NT2/D1 (cell line): ENCODE results near the gene KCTD16.

Experiments used
- DNase-seq: peaks from one replicate; pipeline ENCODE4 v3.0.0-alpha.2; 2011; ENCODE audit warnings: low read depth, low spot score
- H3K27me3 ChIP-seq: 2 replicates; pipeline ENCODE4 v1.6.0; 2011; ENCODE audit warnings: mild to moderate bottlenecking; ENCODE audit not compliant: insufficient read length, insufficient read depth
- H3K36me3 ChIP-seq: 2 replicates; pipeline ENCODE4 v1.6.1; 2011; ENCODE audit warnings: mild to moderate bottlenecking, low read length, mixed read lengths; ENCODE audit not compliant: insufficient read depth, insufficient read length
- H3K4me1 ChIP-seq: 2 replicates; pipeline ENCODE4 v1.5.1; 2011; ENCODE audit not compliant: insufficient read depth, insufficient read length
- H3K4me3 ChIP-seq: 2 replicates; pipeline ENCODE4 v1.5.1; 2011; ENCODE audit warnings: low read depth; ENCODE audit not compliant: insufficient read length
- H3K9ac ChIP-seq: 2 replicates; pipeline ENCODE4 v1.6.0; 2011; ENCODE audit warnings: low read depth; ENCODE audit not compliant: insufficient read length
- H3K9me3 ChIP-seq: 2 replicates; pipeline ENCODE4 v1.5.1; 2011; ENCODE audit warnings: mild to moderate bottlenecking, low read length; ENCODE audit not compliant: insufficient read depth
- SUZ12 ChIP-seq: IDR thresholded peaks from 2 replicates; pipeline ENCODE4 v1.6.1; 2011; ENCODE audit not compliant: insufficient read length, insufficient read depth; ENCODE audit errors: extremely low read depth
- YY1 ChIP-seq: IDR thresholded peaks from 2 replicates; pipeline ENCODE4 v1.6.1; 2011; ENCODE audit not compliant: insufficient read length, insufficient read depth
- ZNF274 ChIP-seq: IDR thresholded peaks from 2 replicates; pipeline ENCODE4 v1.6.1; 2011; ENCODE audit warnings: mild to moderate bottlenecking, low read depth, low read length

KCTD16 gene

GRCh38 chr5:144248015-144248414 is 77.3 kb downstream of the KCTD16 start:
- no peaks in the 10 kb centered on the region for H3K9me3 ChIP-seq
- H3K36me3 ChIP-seq, result no peaks in the 10 kb centered on the region
- no peak overlapping the region for H3K4me3 ChIP-seq
- DNase-seq, result no peak
- no peaks in the 10 kb centered on the region for H3K27me3 ChIP-seq
- H3K9ac ChIP-seq, result no peak overlapping the region
- TF ChIP-seq ZNF274 (no peak), YY1 (no peak), SUZ12 (no peak)
- peaks cover 2% of the 10 kb centered on the region for H3K4me1 ChIP-seq

- H3K27me3 ChIP-seq, result no peaks in the 10 kb centered on the region
- H3K9me3 ChIP-seq, result no peaks in the 10 kb centered on the region
- peaks cover 2% of the 10 kb centered on the region for H3K4me1 ChIP-seq
- no peak overlapping the region for H3K4me3 ChIP-seq
- TF ChIP-seq ZNF274, result no peak
- TF ChIP-seq YY1, result no peak
- TF ChIP-seq SUZ12, result no peak
- H3K36me3 ChIP-seq, result no peaks in the 10 kb centered on the region
- H3K9ac ChIP-seq, result no peak overlapping the region
- DNase-seq, result no peak
Observed at GRCh38 chr5:144249755-144250464, 79.2 kb downstream of the KCTD16 start.

- H3K36me3 ChIP-seq, result no peaks in the 10 kb centered on the region
- peaks cover 2% of the 10 kb centered on the region for H3K4me1 ChIP-seq
- no peaks in the 10 kb centered on the region for H3K9me3 ChIP-seq
- H3K9ac ChIP-seq, result no peak overlapping the region
- TF ChIP-seq YY1, result no peak
- TF ChIP-seq ZNF274, result no peak
- no peaks in the 10 kb centered on the region for H3K27me3 ChIP-seq
- no peak for DNase-seq
- H3K4me3 ChIP-seq, result no peak overlapping the region
Observed at GRCh38 chr5:144254552-144254951, 83.9 kb downstream of the KCTD16 start.

DNA sequence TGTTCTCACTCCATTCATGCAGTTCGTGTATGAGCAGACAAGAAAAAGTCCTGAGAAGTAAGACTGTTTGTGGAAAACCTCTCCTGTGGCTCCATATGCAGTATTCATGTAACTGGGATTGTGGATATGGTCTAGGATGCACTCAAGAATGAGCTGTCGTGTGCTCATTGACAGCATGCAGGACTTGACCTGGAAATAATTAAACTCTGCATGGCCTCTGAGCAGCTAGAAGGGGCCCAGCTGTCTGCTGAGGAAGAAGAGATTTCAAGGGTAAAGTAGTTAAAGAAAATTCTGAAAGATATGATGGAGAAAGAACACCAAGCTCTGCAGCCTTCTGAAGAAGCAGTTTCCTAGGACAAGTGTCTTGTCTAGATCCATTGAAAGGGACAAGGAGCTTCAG is 89.4 kb downstream of the KCTD16 start:
- no peak for DNase-seq
- Histone ChIP-seq H3K9ac (no peak overlapping the region), H3K36me3 (no peaks in the 10 kb centered on the region), H3K9me3 (no peaks in the 10 kb centered on the region), H3K4me3 (no peak overlapping the region), H3K27me3 (no peaks in the 10 kb centered on the region), H3K4me1 (no peaks in the 10 kb centered on the region)
- TF ChIP-seq ZNF274 (no peak), SUZ12 (no peak), YY1 (no peak)

DNA sequence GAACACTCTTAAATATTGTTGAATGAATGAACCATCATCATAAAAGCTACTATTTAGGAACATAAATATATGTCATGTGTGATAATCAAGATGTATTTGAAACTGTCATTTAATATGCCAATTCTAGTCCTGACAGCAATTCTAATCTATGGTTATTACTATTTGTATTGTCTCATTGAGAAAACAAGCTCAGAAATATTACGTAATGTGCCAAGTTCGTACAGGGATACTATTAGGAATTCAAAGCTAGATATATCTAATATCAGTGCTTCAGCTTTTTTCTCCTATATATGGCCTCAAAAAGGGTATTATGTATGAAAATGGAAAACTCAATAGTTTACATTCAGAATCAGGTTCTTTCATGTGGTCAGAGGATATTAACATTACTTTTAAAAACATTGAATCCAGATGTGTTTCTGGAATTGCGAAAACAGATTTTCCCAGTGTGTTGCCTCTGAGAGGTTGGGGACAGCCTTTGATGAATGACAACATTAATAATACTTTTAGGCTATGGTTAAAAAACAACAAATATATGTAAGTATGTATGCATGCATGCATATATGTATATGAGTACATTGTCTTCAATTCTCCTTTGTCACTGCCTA is 95.1 kb downstream of the KCTD16 start:
- Histone ChIP-seq H3K9me3 (no peaks in the 10 kb centered on the region), H3K27me3 (no peaks in the 10 kb centered on the region)

DNA sequence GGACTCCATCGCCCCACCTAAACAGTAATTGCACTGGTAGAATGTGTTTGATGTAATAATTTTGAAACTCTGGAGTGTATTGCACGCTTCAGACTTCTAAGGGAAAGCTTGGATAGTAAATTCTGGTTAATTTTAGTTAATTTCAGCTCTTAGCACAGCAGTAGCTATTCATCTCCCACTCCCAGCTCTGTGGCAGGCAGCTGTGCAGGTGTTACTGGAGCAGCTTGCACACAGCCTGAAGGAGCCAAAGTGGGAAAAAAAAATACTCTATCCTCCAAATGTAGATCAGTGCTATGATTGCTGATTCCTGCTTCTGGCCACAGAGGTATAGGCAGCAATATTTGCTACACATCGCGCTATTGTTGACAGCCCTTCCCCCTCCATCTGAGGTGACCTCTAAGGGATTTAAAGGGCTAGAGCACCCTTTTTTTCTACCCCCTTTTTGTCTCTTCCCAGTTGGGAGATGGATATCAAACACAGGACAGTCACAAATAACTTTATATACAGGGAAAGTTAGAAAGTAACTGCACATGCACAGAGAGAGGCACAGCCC is 97.4 kb downstream of the KCTD16 start:
- no peak overlapping the region for H3K4me3 ChIP-seq
- no peaks in the 10 kb centered on the region for H3K27me3 ChIP-seq
- TF ChIP-seq YY1, result no peak
- TF ChIP-seq SUZ12, result no peak
- no peak for TF ChIP-seq ZNF274
- H3K9ac ChIP-seq, result no peak overlapping the region
- no peaks in the 10 kb centered on the region for H3K36me3 ChIP-seq
- H3K4me1 ChIP-seq, result no peaks in the 10 kb centered on the region
- DNase-seq, result no peak
- H3K9me3 ChIP-seq, result no peaks in the 10 kb centered on the region

More for the DNA sequence above, 95.1 kb downstream of the KCTD16 start:
- TF ChIP-seq SUZ12 (no peak), YY1 (no peak), ZNF274 (no peak)
- H3K4me3 ChIP-seq, result no peak overlapping the region
- DNase-seq, result no peak
- H3K9ac ChIP-seq, result no peak overlapping the region
- H3K4me1 ChIP-seq, result no peaks in the 10 kb centered on the region
- H3K36me3 ChIP-seq, result no peaks in the 10 kb centered on the region

DNA sequence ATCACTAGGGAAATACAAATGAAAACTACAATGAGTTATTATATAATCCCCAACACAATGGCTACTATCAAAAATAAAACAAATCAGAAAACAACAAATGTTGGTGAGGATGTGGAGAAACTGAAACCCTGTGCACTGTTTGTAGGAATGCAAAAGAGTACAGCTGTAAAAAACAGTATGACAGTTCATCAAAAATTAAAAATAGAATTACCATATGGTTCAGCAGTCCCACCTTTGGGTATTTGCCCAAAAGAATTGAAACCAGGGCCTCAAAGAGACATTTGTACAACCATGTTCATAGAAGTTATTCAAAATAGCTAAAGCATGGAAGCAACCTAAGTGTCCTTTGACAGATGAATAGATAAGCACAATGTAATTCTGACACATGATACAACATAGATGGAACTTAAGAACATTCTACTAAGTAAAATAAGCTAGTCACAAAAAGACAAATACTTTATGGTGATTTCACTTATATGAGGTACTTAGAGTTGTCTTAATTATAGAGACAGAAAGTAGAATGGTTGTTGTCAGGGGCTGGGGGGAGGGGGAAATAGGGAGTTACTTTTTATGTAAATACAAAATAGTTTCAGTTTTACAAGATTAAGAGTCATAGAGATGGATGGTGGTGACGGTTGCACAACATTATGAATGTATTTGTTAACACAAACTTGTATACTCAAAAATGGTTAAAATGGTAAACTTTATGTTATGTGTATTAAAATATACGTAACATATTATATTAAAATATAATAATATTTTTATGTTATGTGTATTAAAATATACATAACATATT is 102.8 kb downstream of the KCTD16 start:
- Histone ChIP-seq H3K9me3 (no peaks in the 10 kb centered on the region), H3K9ac (no peak overlapping the region), H3K27me3 (no peaks in the 10 kb centered on the region), H3K4me3 (no peak overlapping the region), H3K4me1 (no peaks in the 10 kb centered on the region), H3K36me3 (no peaks in the 10 kb centered on the region)
- TF ChIP-seq ZNF274 (no peak), SUZ12 (no peak), YY1 (no peak)
- no peak for DNase-seq
